Measurements from ENCODE around the gene EGFR.

Gene EGFR

GRCh38 chr7:55036950-55037736 is 18.3 kb downstream of the EGFR start:
- no peak for TF ChIP-seq CTCF (IDR thresholded peaks at IDR 0.05; ENCODE audit: borderline replicate concordance, insufficient read depth, low read depth, low read length)
- H3K4me3 ChIP-seq (ENCODE audit: low read depth, low read length): no peak overlapping the region

- no peak overlapping the region for H3K4me3 ChIP-seq (ENCODE audit: low read depth, low read length)
- TF ChIP-seq CTCF (IDR thresholded peaks at IDR 0.05; ENCODE audit: borderline replicate concordance, insufficient read depth, low read depth, low read length): no peak
Observed at GRCh38 chr7:55043691-55044370, 25.0 kb downstream of the EGFR start.

- TF ChIP-seq CTCF (IDR thresholded peaks at IDR 0.05; ENCODE audit: borderline replicate concordance, insufficient read depth, low read depth, low read length): no peak
- H3K4me3 ChIP-seq (ENCODE audit: low read depth, low read length): no peak overlapping the region
Observed at GRCh38 chr7:55044371-55044717, 25.5 kb downstream of the EGFR start.

GRCh38 chr7:55044791-55045190 is 26.0 kb downstream of the EGFR start:
- TF ChIP-seq CTCF (IDR thresholded peaks at IDR 0.05; ENCODE audit: borderline replicate concordance, insufficient read depth, low read depth, low read length): no peak
- H3K4me3 ChIP-seq (ENCODE audit: low read depth, low read length): no peak overlapping the region

- no peak overlapping the region for H3K4me3 ChIP-seq (ENCODE audit: low read depth, low read length)
- TF ChIP-seq CTCF (IDR thresholded peaks at IDR 0.05; ENCODE audit: borderline replicate concordance, insufficient read depth, low read depth, low read length): no peak
Observed at GRCh38 chr7:55046582-55047342, 27.9 kb downstream of the EGFR start.

GRCh38 chr7:55048221-55048859 is 29.5 kb downstream of the EGFR start:
- TF ChIP-seq CTCF (IDR thresholded peaks at IDR 0.05; ENCODE audit: borderline replicate concordance, insufficient read depth, low read depth, low read length): no peak
- no peak overlapping the region for H3K4me3 ChIP-seq (ENCODE audit: low read depth, low read length)

Measured in GM12875 (cell line).